ENCODE data around the gene PRDX5. TPM values are rescaled to one million over a fixed set of nuclear protein-coding genes. Genes with fewer than 3 reads are reported as not detected.

Gene PRDX5
- total and polyA plus RNA-seq, 2 donors (not counting 1 experiment from before 2014, with no cell fraction given), result 50.4 to 95.5 TPM

DNA sequence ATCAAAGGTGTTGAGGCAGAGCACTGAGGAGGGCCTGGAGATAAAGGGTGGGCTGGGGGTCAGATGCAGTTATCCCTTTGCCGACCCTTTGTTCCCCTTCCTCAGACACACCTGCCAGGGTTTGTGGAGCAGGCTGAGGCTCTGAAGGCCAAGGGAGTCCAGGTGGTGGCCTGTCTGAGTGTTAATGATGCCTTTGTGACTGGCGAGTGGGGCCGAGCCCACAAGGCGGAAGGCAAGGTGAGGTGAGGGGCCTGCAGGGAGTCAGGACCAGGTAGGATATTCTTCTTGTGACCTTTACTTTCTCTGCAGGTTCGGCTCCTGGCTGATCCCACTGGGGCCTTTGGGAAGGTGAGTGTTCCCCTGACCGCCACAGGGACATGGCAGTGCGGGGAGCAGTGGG, 2.6 kb downstream of the PRDX5 start:
- no peak for TF ChIP-seq EZH2 (IDR thresholded peaks at IDR 0.05; ENCODE audit: borderline replicate concordance, insufficient read depth, low read depth, low read length, poor library complexity, severe bottlenecking)
- TF ChIP-seq, protein P1, sequence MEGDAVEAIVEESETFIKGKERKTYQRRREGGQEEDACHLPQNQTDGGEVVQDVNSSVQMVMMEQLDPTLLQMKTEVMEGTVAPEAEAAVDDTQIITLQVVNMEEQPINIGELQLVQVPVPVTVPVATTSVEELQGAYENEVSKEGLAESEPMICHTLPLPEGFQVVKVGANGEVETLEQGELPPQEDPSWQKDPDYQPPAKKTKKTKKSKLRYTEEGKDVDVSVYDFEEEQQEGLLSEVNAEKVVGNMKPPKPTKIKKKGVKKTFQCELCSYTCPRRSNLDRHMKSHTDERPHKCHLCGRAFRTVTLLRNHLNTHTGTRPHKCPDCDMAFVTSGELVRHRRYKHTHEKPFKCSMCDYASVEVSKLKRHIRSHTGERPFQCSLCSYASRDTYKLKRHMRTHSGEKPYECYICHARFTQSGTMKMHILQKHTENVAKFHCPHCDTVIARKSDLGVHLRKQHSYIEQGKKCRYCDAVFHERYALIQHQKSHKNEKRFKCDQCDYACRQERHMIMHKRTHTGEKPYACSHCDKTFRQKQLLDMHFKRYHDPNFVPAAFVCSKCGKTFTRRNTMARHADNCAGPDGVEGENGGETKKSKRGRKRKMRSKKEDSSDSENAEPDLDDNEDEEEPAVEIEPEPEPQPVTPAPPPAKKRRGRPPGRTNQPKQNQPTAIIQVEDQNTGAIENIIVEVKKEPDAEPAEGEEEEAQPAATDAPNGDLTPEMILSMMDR (IDR thresholded peaks at IDR 0.05), result no peak
- ATAC-seq (ENCODE audit: low read depth), result no peak

DNA sequence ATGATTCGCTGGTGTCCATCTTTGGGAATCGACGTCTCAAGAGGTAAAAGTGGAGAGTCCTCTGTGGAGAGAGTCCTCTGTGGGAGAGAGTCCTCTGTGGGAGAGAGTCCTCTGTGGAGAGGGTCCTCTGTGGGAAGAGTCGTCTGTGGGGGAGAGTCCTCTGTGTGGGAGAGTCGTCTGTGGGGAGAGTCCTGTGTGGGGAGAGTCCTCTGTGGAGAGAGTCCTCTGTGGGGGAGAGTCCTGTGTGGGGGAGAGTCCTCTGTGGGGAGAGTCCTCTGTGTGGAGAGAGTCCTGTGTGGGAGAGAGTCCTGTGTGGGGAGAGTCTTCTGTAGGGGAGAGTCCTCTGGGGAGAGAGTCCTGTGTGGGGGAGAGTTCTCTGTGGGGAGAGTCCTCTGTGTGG, 3.1 kb downstream of the PRDX5 start:
- POLR2A ChIA-PET, result no interaction called here
- peaks cover 0 to 12% of the 10 kb centered on the region in 2 experiments for H3K36me3 ChIP-seq (replicated peaks in 1 of 2; ENCODE audit: control extremely low read depth in 1 of 2, control insufficient read depth in 1 of 2, extremely low read depth in 1 of 2, insufficient read depth in 2 of 2, low read length in 1 of 2)
- peaks cover 5% of the 10 kb centered on the region for H3K79me2 ChIP-seq (ENCODE audit: control insufficient read depth, insufficient read depth, low read length)
- ATAC-seq (ENCODE audit: low read depth), result no peak
- Mint-ChIP-seq H3K4me1 (peaks cover 30% of the 10 kb centered on the region), H3K4me3 (no peak overlapping the region), H3K27me3 (no peaks in the 10 kb centered on the region), H3K27ac (no peak overlapping the region), H3K9me3 (ENCODE audit: insufficient read depth) (no peaks in the 10 kb centered on the region)
- H3K27ac ChIP-seq (ENCODE audit: low read length in 2 of 2), result no peak overlapping the region
- H2AFZ ChIP-seq (ENCODE audit: insufficient read depth, low read depth, low read length, poor library complexity, severe bottlenecking), result no peak overlapping the region
- H3K4me1 ChIP-seq (ENCODE audit: control insufficient read depth in 2 of 2, insufficient read depth in 2 of 2, low read length in 2 of 2), result peaks cover 8 to 26% of the 10 kb centered on the region in 2 donors
- intact Hi-C loops (cut with micrococcal nuclease), result no loop called here
- CTCF ChIA-PET, result no interaction called here
- no peak overlapping the region for H3K9ac ChIP-seq (ENCODE audit: low read length)
- no peak overlapping the region for H3K4me3 ChIP-seq (ENCODE audit: control extremely low read depth in 1 of 5, extremely low read depth in 1 of 5, insufficient read depth in 1 of 5, low read depth in 2 of 5, low read length in 4 of 5)
- H4K20me1 ChIP-seq (ENCODE audit: control insufficient read depth, insufficient read depth, low read length, poor library complexity, severe bottlenecking), result no peaks in the 10 kb centered on the region
- no peak overlapping the region for H3K4me2 ChIP-seq (replicated peaks; ENCODE audit: low read depth, low read length, poor library complexity, severe bottlenecking)
- no peak for DNase-seq
- WGBS (ENCODE audit: insufficient coverage), result 97% methylated on average over 5 of the region's 5 CpGs
- H3K27me3 ChIP-seq (replicated peaks in 1 of 4; ENCODE audit: control extremely low read depth in 1 of 4, control insufficient read depth in 3 of 4, insufficient read depth in 4 of 4, low read length in 3 of 4), result no peaks in the 10 kb centered on the region
- H3K9me3 ChIP-seq (ENCODE audit: control extremely low read depth in 1 of 3, control insufficient read depth in 2 of 3, insufficient read depth in 1 of 3, low read length in 2 of 3), result no peaks in the 10 kb centered on the region
- TF ChIP-seq, protein P1 (IDR thresholded peaks at IDR 0.05), result no peak
- TF ChIP-seq EZH2 (IDR thresholded peaks at IDR 0.05; ENCODE audit: borderline replicate concordance, insufficient read depth, low read depth, low read length, poor library complexity, severe bottlenecking), result no peak

More for the DNA sequence above, 2.6 kb downstream of the PRDX5 start:
- intact Hi-C loops (cut with micrococcal nuclease), result no loop called here
- Histone ChIP-seq H3K4me2 (replicated peaks; ENCODE audit: low read depth, low read length, poor library complexity, severe bottlenecking) (no peak overlapping the region), H3K27me3 (replicated peaks in 1 of 4; ENCODE audit: control extremely low read depth in 1 of 4, control insufficient read depth in 3 of 4, insufficient read depth in 4 of 4, low read length in 3 of 4) (no peaks in the 10 kb centered on the region), H3K4me1 (ENCODE audit: control insufficient read depth in 2 of 2, insufficient read depth in 2 of 2, low read length in 2 of 2) (peaks cover 8 to 26% of the 10 kb centered on the region in 2 donors), H3K36me3 (replicated peaks in 1 of 2; ENCODE audit: control extremely low read depth in 1 of 2, control insufficient read depth in 1 of 2, extremely low read depth in 1 of 2, insufficient read depth in 2 of 2, low read length in 1 of 2) (peaks cover 0 to 14% of the 10 kb centered on the region in 2 experiments), H2AFZ (ENCODE audit: insufficient read depth, low read depth, low read length, poor library complexity, severe bottlenecking) (no peak overlapping the region), H3K27ac (ENCODE audit: low read length in 2 of 2) (no peak overlapping the region), H4K20me1 (ENCODE audit: control insufficient read depth, insufficient read depth, low read length, poor library complexity, severe bottlenecking) (no peaks in the 10 kb centered on the region), H3K4me3 (ENCODE audit: control extremely low read depth in 1 of 5, extremely low read depth in 1 of 5, insufficient read depth in 1 of 5, low read depth in 2 of 5, low read length in 4 of 5) (no peak overlapping the region), H3K9ac (ENCODE audit: low read length) (no peak overlapping the region), H3K79me2 (ENCODE audit: control insufficient read depth, insufficient read depth, low read length) (peaks cover 5% of the 10 kb centered on the region), H3K9me3 (ENCODE audit: control extremely low read depth in 1 of 3, control insufficient read depth in 2 of 3, insufficient read depth in 1 of 3, low read length in 2 of 3) (no peaks in the 10 kb centered on the region)
- CTCF ChIA-PET, result no interaction called here
- Mint-ChIP-seq H3K27me3 (no peaks in the 10 kb centered on the region), H3K4me1 (peaks cover 30% of the 10 kb centered on the region), H3K9me3 (ENCODE audit: insufficient read depth) (no peaks in the 10 kb centered on the region), H3K4me3 (peak overlapping the region; percentile 11), H3K27ac (peak overlapping the region; percentile 15)
- WGBS (ENCODE audit: insufficient coverage), result 97% methylated on average over 5 of the region's 7 CpGs
- DNase-seq, result no peak
- POLR2A ChIA-PET, result no interaction called here

Measured in B cell (primary cell).